ACC112 (cell line): ENCODE data around the gene ARF6.
"Not testable (repeated sequence)": the region's sequence is repeated elsewhere in the genome, so short reads cannot be mapped to it uniquely, and the experiment has no call there.

Experiments used
- H2AFZ ChIP-seq: fragments of 200-600 bp; sonication (generic); one replicate; pipeline ENCODE4 v1.6.0; 2017; ENCODE audit warnings: antibody characterized with exemption, low read length; ENCODE audit not compliant: unreplicated experiment
- H3K27ac ChIP-seq: fragments of 200-600 bp; sonication (generic); 2 replicates; pipeline ENCODE4 v1.5.1; 2014; ENCODE audit warnings: low read depth, mild to moderate bottlenecking, antibody characterized with exemption, low read length, moderate library complexity
- H3K27me3 ChIP-seq: fragments of 200-600 bp; sonication (generic); 2 replicates; pipeline ENCODE4 v1.6.1; 2014; ENCODE audit warnings: mild to moderate bottlenecking, antibody characterized with exemption, low read length, moderate library complexity, mixed read lengths; ENCODE audit not compliant: insufficient read depth
- H3K36me3 ChIP-seq: fragments of 200-600 bp; sonication (generic); 2 replicates; pipeline ENCODE4 v1.6.1; 2016; ENCODE audit warnings: mild to moderate bottlenecking, antibody characterized with exemption, low read length, moderate library complexity, mixed read lengths; ENCODE audit not compliant: insufficient read depth
- H3K4me1 ChIP-seq: fragments of 200-600 bp; sonication (generic); one replicate; pipeline ENCODE4 v1.6.1; 2016; ENCODE audit warnings: low read length, mixed read lengths; ENCODE audit not compliant: insufficient read depth, unreplicated experiment, control insufficient read depth
- H3K4me3 ChIP-seq: fragments of 200-600 bp; sonication (generic); 2 replicates; pipeline ENCODE4 v1.5.1; 2014; ENCODE audit warnings: mild to moderate bottlenecking, low read depth, low read length
- H3K79me2 ChIP-seq: fragments of 200-600 bp; sonication (generic); one replicate; pipeline ENCODE4 v1.6.0; 2016; ENCODE audit warnings: low read length; ENCODE audit not compliant: control insufficient read depth, unreplicated experiment, insufficient read depth

Gene ARF6

GRCh38 chr14:49895480-49895879 lies 2.6 kb downstream of the ARF6 start:
- H3K4me1 ChIP-seq, result peaks cover 25% of the 10 kb centered on the region
- H3K27ac ChIP-seq, result peak overlapping the region; percentile 97

GRCh38 chr14:49896272-49896671 lies 3.4 kb downstream of the ARF6 start:
- peaks cover 58% of the 10 kb centered on the region for H3K79me2 ChIP-seq
- not testable (repeated sequence) for H2AFZ ChIP-seq, H3K27me3 ChIP-seq
- peaks cover 25% of the 10 kb centered on the region for H3K4me1 ChIP-seq
- peak overlapping the region; percentile 97 for H3K4me3 ChIP-seq
- peak overlapping the region; percentile 97 for H3K27ac ChIP-seq
- peaks cover 31% of the 10 kb centered on the region for H3K36me3 ChIP-seq

More at GRCh38 chr14:49895480-49895879, 2.6 kb downstream of the ARF6 start:
- Histone ChIP-seq H3K27me3 (no peaks in the 10 kb centered on the region), H3K79me2 (peaks cover 64% of the 10 kb centered on the region), H2AFZ (no peak overlapping the region), H3K4me3 (peak overlapping the region; percentile 97), H3K36me3 (peaks cover 31% of the 10 kb centered on the region)

- peak overlapping the region; percentile 97 for H3K4me3 ChIP-seq
- H3K4me1 ChIP-seq, result peaks cover 20% of the 10 kb centered on the region
Measured at GRCh38 chr14:49896966-49897365, 4.1 kb downstream of the ARF6 start.

GRCh38 chr14:49897414-49897813 lies 4.5 kb downstream of the ARF6 start:
- peaks cover 58% of the 10 kb centered on the region for H3K79me2 ChIP-seq
- H3K27ac ChIP-seq, result peak overlapping the region; percentile 97
- peaks cover 31% of the 10 kb centered on the region for H3K36me3 ChIP-seq
- peak overlapping the region; percentile 97 for H3K4me3 ChIP-seq
- H2AFZ ChIP-seq, result no peak overlapping the region
- no peaks in the 10 kb centered on the region for H3K27me3 ChIP-seq
- H3K4me1 ChIP-seq, result peaks cover 19% of the 10 kb centered on the region

More at GRCh38 chr14:49896966-49897365, 4.1 kb downstream of the ARF6 start:
- H3K27ac ChIP-seq, result peak overlapping the region; percentile 97
- no peak overlapping the region for H2AFZ ChIP-seq
- H3K27me3 ChIP-seq, result no peaks in the 10 kb centered on the region
- peaks cover 58% of the 10 kb centered on the region for H3K79me2 ChIP-seq
- peaks cover 31% of the 10 kb centered on the region for H3K36me3 ChIP-seq

GRCh38 chr14:49897965-49898364 lies 5.1 kb downstream of the ARF6 start:
- Histone ChIP-seq H2AFZ (no peak overlapping the region), H3K79me2 (peaks cover 58% of the 10 kb centered on the region), H3K4me3 (peak overlapping the region; percentile 97), H3K36me3 (peaks cover 31% of the 10 kb centered on the region), H3K27ac (peak overlapping the region; percentile 97), H3K27me3 (no peaks in the 10 kb centered on the region), H3K4me1 (peaks cover 19% of the 10 kb centered on the region)

GRCh38 chr14:49898485-49898884 lies 5.6 kb downstream of the ARF6 start:
- peaks cover 31% of the 10 kb centered on the region for H3K36me3 ChIP-seq
- peaks cover 52% of the 10 kb centered on the region for H3K79me2 ChIP-seq
- peak overlapping the region; percentile 97 for H3K4me3 ChIP-seq

GRCh38 chr14:49900973-49901372 lies 8.1 kb downstream of the ARF6 start:
- H3K4me1 ChIP-seq, result peaks cover 19% of the 10 kb centered on the region
- H3K79me2 ChIP-seq, result peaks cover 27% of the 10 kb centered on the region
- H2AFZ ChIP-seq, result no peak overlapping the region
- no peak overlapping the region for H3K27ac ChIP-seq
- H3K36me3 ChIP-seq, result peaks cover 7% of the 10 kb centered on the region; the same call in 1 of the 2 replicates
- no peak overlapping the region for H3K4me3 ChIP-seq
- no peaks in the 10 kb centered on the region for H3K27me3 ChIP-seq

More at GRCh38 chr14:49898485-49898884, 5.6 kb downstream of the ARF6 start:
- H3K27me3 ChIP-seq, result no peaks in the 10 kb centered on the region
- peak overlapping the region; percentile 97 for H3K27ac ChIP-seq
- H2AFZ ChIP-seq, result no peak overlapping the region
- peaks cover 19% of the 10 kb centered on the region for H3K4me1 ChIP-seq

GRCh38 chr14:49902679-49903246 lies 9.9 kb downstream of the ARF6 start:
- not testable (repeated sequence) for H3K27me3 ChIP-seq, H2AFZ ChIP-seq, H3K36me3 ChIP-seq, H3K4me3 ChIP-seq, H3K79me2 ChIP-seq, H3K27ac ChIP-seq
- peaks cover 21% of the 10 kb centered on the region for H3K4me1 ChIP-seq

GRCh38 chr14:49904270-49904669 lies 11.4 kb downstream of the ARF6 start:
- Histone ChIP-seq H2AFZ (no peak overlapping the region), H3K27ac (no peak overlapping the region), H3K4me1 (peaks cover 22% of the 10 kb centered on the region), H3K27me3 (no peaks in the 10 kb centered on the region), H3K79me2 (no peaks in the 10 kb centered on the region), H3K36me3 (no peaks in the 10 kb centered on the region), H3K4me3 (no peak overlapping the region)

GRCh38 chr14:49905989-49906388 lies 13.1 kb downstream of the ARF6 start:
- Histone ChIP-seq H3K4me3 (no peak overlapping the region), H2AFZ (no peak overlapping the region), H3K27me3 (no peaks in the 10 kb centered on the region), H3K36me3 (no peaks in the 10 kb centered on the region), H3K27ac (no peak overlapping the region), H3K4me1 (peaks cover 22% of the 10 kb centered on the region), H3K79me2 (no peaks in the 10 kb centered on the region)

GRCh38 chr14:49907186-49907585 lies 14.3 kb downstream of the ARF6 start:
- Histone ChIP-seq H3K79me2 (no peaks in the 10 kb centered on the region), H3K4me3 (no peak overlapping the region), H3K27ac (peak overlapping the region; percentile 92), H3K36me3 (no peaks in the 10 kb centered on the region), H3K4me1 (peaks cover 28% of the 10 kb centered on the region), H2AFZ (no peak overlapping the region), H3K27me3 (no peaks in the 10 kb centered on the region)
